ENCODE data around the gene TBC1D22A. TPM values are rescaled to one million over a fixed set of nuclear protein-coding genes. Genes with fewer than 3 reads are reported as not detected.

The TBC1D22A gene
- total RNA-seq, 1 donor from 2014 or later = 9.4 TPM

DNA sequence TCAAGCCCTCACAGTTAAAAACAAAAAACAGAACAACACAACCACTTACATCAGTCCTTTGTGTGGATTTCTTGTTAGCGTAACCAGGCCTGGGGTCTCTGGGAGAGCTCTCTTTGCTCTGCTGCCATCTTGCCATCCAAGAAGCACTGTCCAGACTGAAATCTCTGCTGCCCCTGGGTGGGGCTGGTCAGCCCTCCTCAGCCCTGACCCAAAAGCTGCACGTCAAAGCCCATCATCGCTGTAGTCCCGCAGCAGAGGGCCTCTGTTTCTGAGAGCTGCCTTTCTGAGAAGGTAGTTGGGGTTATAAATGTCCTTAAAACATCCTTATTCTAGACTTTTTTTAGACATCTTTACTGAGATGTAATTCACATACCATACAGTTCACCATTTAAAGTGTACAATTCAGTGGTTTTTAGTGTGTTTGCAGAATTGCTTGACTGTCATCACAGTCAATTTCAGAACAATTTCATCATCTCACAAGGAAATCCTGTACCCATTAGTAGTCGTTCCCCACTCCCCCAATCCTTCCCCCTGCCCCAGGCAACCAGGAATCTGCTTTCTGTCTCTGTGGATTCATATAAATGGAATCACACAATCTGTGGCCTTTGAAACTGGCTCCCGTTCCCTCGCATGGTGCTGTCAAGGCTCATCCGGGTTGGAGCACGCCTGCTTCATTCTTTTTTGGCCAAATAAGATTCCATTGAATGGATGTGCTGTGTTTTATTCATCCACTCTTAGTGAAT, 94.9 kb downstream of the TBC1D22A start:
- DNase-seq (ENCODE audit: low spot score) = no peak

DNA sequence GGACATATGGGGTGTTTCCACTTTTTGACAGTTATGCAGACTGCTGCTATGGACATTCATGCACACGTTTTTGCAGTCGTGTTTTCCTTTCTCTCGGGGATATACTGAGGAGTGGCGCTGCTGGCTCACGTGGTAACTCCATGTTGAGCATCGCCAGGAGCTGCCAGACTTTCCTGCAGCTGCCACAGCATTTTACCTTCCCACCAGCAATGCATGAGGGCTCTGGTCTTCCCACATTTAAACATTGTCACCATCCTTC, 95.4 kb downstream of the TBC1D22A start:
- DNase-seq (ENCODE audit: low spot score) = no peak

DNA sequence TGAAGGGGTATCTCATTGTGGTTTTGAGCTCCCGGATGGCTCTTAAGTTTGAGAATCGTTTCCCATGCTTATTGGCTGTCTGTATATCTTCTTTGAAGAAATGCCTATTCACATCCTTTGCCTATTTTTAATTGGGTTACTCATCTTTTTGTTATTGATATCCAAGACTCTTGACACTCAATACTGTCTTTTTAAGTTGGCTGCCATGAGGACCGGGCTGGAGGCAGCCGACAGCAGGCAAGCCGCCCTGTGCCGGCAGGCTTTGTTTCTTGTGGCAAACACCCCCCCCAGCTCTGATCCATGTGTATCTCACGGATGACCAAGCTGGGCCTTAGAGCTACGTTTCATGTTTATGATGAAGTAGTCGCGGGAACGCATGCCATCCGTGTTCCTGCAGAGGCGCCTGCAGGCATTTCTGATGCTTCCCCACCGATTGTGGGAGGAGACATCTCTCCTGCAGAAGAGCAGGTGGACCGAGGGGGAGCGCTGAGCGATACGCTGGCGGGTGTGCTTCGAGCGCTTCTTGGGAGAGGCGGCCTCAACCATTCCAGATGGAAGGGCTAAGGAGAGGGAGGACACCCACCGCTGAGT, 95.8 kb downstream of the TBC1D22A start:
- no peak for DNase-seq (ENCODE audit: low spot score)

DNA sequence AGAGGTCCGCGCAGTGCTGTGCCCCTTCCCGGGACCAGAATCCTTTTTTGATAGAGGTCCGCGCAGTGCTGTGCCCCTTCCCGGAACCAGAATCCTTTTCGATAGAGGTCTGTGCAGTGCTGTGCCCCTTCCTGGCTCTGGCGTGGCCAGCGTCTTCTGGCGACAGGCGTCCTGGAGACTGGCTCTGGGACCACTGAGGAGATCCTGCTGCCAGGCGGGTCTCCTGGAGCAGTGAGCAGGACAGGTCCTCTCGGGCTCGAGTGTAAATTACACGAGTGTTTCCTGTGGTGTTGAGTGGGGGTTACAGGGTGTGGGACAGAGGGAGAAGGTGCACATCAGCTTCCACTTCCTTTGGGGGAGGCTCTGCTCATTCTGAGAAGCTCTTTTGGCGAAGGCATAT, 98.1 kb downstream of the TBC1D22A start:
- DNase-seq (ENCODE audit: low spot score) = no peak

- DNase-seq (ENCODE audit: low spot score) = no peak
Observed at GRCh38 chr22:46861468-46862367, 99.3 kb downstream of the TBC1D22A start.

- no peak for DNase-seq (ENCODE audit: low spot score)
Observed at GRCh38 chr22:46862418-46863324, 100.2 kb downstream of the TBC1D22A start.

GRCh38 chr22:46863794-46864193, 101.3 kb downstream of the TBC1D22A start:
- no peak for DNase-seq (ENCODE audit: low spot score)

DNA sequence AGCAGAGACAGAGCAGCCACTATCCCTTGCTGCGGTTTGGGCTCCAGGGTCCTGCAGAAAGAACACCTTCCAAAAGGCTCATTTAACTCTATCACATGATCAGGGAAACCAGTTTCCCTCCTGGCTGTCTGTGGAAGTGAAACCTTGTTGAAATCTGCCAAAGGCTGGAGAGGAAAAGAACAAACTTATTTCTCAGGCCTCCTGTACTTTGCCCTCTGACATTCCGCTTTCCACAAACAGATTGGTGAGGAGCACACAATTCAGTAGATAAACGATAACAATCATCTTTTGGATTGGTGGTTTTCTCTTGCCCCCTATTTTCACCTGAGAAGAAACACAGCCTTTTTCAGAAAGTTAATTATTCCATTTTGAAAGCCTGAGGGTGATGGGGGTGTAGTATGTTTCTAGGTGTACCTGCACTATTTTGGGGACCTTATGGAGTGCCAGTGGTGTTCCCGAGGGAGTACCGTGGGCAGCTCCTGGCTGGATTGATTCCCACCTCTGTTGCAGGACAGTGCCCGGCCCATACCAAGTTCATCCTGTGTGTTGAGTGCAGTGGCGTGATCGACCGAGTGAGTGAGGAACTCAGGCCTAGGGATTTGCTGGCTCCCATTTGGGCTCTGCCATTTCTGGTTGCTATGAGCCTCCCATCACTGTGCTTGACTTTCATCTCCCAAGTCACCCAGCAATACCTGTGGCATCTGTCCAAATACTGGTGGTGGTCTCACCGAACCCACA, 102.0 kb downstream of the TBC1D22A start:
- DNase-seq (ENCODE audit: low spot score) = no peak

GRCh38 chr22:46865052-46865434, 102.6 kb downstream of the TBC1D22A start:
- no peak for DNase-seq (ENCODE audit: low spot score)

DNA sequence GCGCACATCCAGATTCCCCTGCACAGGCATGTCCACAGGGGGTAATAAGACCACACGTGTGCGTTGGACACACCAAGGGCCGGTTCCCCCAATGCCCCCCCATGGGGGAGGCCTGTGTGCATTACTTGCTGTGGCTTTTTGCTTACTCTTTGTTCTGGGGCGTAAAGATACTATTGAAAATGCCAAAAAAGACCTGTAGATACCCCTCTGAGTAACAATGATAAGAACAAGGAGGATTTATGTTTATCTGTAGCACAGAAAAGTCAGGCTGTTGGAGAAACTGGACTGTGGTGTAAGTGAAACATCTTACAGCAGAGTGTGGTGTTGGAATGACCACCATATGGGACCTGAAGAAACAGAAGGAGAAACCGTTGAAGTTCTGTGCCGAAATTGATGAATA, 103.2 kb downstream of the TBC1D22A start:
- no peak for DNase-seq (ENCODE audit: low spot score)

DNA sequence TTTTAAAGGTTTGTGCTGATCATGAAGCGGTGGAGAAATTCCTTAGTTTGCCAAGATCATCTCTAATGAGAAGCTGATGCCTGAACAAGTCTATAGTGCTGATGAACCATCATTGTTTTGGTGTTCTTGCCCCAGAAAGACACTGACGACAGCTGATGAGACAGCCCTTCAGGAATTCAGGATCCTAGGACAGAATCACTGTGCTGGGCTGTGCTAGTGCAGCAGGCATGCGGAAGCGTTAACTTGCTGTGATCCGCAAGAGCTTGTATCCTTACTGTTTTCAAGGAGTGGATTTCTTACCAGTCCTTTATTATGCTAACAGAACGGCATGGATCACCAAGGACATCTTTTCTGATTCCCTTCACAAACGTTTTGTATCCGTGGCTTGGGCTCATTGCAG, 104.1 kb downstream of the TBC1D22A start:
- DNase-seq (ENCODE audit: low spot score) = no peak

DNA sequence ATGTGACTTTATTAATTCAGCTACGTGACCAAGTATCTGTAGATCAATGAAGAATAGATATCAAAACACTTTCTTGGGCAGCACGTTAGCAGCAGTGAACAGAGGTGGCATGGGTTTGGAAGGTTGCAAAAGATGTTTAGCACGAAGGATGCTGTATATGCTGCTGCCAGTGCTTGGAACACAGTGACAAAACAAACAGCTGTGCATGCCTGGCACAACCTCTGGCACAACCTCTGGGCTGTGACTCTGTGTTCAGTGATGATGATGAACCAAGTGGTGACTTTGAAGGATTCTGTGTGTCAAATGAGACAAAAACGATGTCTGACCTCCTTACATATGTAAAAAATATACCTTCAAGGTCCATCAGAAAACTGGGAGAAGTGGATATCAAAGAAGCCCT, 104.7 kb downstream of the TBC1D22A start:
- no peak for DNase-seq (ENCODE audit: low spot score)

- DNase-seq (ENCODE audit: low spot score) = no peak
Observed at GRCh38 chr22:46869329-46869728, 106.9 kb downstream of the TBC1D22A start.

GRCh38 chr22:46869831-46870441, 107.5 kb downstream of the TBC1D22A start:
- DNase-seq (ENCODE audit: low spot score) = no peak

DNA sequence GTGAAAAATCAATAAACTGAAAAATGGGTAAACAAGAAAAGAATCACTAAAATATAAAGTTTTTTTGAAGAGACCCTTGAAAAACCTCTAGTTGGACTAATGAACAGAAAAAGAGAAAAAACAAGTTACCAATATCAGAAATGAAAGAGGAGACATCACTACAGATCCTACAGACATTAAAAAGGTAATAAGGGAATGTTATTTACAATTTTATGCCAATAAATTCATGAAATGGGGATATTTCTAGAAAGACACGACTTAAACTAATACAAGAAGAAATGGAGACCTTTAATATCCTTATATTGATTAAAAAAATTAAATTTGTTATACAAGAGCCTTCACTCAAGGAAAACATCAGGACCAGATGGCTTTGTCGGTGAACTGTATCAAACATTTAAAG, 109.4 kb downstream of the TBC1D22A start:
- DNase-seq (ENCODE audit: low spot score) = no peak

DNA sequence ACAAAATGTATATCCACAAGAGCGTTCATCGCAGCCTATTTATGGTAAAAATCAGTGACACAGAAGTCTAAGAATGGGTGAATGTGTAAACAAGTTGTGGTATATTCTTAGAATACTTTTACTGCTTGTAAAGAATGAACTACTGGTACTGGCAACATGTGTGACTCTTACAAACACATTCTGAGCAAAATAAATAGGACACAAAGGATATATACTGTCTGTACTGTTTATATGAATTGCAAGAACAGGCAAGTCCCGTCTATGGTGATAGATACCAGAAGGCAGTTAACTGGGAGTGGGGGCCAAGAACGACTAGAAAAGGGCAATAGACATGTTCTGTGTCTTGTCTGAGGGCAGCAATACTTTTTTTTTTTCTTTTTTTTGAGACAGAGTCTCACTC, 112.6 kb downstream of the TBC1D22A start:
- no peak for DNase-seq (ENCODE audit: low spot score)

DNA sequence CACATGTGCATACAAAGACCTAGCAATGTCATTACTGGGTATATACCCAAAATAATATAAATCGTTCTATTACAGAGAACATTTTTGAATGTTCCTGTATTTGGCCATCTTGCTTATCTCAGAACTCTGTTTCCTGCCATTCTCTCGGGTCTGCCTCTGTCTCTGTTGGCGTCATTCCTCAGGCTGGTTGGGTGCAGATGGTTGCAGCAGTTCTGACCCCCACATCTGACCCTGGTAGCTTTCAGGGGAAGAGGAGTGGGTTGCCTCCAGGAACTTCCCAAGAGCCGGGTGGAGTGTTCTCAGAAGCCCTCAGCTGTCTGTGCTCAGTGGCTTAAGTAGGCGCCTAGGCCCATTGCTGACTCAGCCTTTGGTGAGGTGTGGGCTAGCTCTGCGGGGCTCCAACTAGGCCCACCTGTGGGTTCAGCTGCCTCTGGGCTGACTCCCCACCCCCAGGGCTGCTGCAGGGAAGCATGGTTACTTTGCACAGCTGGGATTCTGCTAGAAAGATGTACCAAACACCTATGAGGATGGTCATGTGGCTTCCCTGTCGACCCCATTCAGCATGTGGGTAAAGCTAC, 114.0 kb downstream of the TBC1D22A start:
- no peak for DNase-seq (ENCODE audit: low spot score)

DNA sequence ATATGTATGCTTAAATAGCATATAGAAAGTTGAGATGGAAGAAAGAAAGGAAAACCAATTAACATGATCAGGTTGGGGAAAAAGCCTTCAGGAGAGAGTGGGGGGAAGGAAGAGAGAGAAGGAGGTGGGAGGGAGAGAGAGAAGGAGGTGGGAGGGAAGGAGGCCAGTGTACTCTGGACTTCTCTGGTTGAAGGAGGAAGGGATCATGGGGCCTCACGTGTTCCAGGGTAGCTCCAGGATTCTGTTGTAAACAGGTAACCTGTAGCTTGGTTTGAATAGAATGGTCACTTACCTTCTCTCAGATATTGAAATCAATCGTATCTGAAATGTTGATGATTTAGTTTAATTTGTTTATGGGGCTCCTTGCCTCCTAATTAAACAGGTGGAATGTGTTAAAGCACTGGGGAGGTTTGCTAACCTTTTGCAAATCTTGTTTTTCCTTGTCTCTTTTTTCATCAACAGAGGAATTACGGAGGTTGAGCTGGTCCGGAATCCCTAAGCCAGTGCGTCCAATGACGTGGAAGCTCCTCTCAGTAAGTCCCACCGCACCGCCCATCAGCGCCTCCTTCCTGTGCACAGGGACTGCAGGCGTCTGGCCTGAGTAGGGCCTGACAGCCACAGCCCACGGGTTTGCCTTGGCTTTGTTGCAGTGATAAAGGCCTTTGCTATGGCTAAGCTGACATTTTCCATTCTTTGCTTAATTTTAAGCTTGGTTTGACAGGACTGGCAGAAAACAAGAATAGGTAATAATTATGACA, 115.9 kb downstream of the TBC1D22A start:
- no peak for DNase-seq (ENCODE audit: low spot score)

GRCh38 chr22:46879083-46879482, 116.6 kb downstream of the TBC1D22A start:
- no peak for DNase-seq (ENCODE audit: low spot score)
